ENCODE results near the gene APOBEC3B.
"Not testable (repeated sequence)": the region's sequence is repeated elsewhere in the genome, so short reads cannot be mapped to it uniquely, and the experiment has no call there.

GRCh38 chr22:39040155-39040537 lies 58.0 kb downstream of the APOBEC3B start:
- TF ChIP-seq, protein P1, sequence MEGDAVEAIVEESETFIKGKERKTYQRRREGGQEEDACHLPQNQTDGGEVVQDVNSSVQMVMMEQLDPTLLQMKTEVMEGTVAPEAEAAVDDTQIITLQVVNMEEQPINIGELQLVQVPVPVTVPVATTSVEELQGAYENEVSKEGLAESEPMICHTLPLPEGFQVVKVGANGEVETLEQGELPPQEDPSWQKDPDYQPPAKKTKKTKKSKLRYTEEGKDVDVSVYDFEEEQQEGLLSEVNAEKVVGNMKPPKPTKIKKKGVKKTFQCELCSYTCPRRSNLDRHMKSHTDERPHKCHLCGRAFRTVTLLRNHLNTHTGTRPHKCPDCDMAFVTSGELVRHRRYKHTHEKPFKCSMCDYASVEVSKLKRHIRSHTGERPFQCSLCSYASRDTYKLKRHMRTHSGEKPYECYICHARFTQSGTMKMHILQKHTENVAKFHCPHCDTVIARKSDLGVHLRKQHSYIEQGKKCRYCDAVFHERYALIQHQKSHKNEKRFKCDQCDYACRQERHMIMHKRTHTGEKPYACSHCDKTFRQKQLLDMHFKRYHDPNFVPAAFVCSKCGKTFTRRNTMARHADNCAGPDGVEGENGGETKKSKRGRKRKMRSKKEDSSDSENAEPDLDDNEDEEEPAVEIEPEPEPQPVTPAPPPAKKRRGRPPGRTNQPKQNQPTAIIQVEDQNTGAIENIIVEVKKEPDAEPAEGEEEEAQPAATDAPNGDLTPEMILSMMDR (conservative IDR thresholded peaks at IDR 0.05), result not testable (repeated sequence)
- TF ChIP-seq ZFX (IDR thresholded peaks at IDR 0.05), result not testable (repeated sequence)

All from C4-2B (cell line).